ENCODE measurements around the gene HSPBP1.

- no peak for TF ChIP-seq CTCF (IDR thresholded peaks at IDR 0.05; ENCODE audit: extremely low read depth in 1 of 2, insufficient read depth in 1 of 2, low read depth in 1 of 2, low read length in 2 of 2)
- no peak for TF ChIP-seq POLR2AphosphoS5 (IDR thresholded peaks at IDR 0.05; ENCODE audit: insufficient read depth, low read depth, low read length)
- no peak for TF ChIP-seq JUN (IDR thresholded peaks at IDR 0.05; ENCODE audit: borderline replicate concordance, insufficient read depth, insufficient read length, low read depth)
- no peak for TF ChIP-seq POLR2A (IDR thresholded peaks at IDR 0.05; ENCODE audit: low read depth, low read length)
Measured at GRCh38 chr19:55251341-55252081, 28.4 kb downstream of the HSPBP1 start.
